NCI-H2107 (cell line): Measurements from ENCODE around the gene RAPGEF4.
"Not testable (repeated sequence)": the region's sequence is repeated elsewhere in the genome, so short reads cannot be mapped to it uniquely, and the experiment has no call there.

ENCODE experiments used
- DNase-seq: peaks from one replicate; lab custom pipeline; 2025; lab: John Stamatoyannopoulos, UW

The RAPGEF4 gene

GRCh38 chr2:172726172-172726735, 9.4 kb upstream of the RAPGEF4 start:
- no peak for DNase-seq

GRCh38 chr2:172730411-172730810, 5.2 kb upstream of the RAPGEF4 start:
- no peak for DNase-seq

- DNase-seq: no peak
Measured at GRCh38 chr2:172734711-172735581, 699 bp upstream of the RAPGEF4 start.

DNA sequence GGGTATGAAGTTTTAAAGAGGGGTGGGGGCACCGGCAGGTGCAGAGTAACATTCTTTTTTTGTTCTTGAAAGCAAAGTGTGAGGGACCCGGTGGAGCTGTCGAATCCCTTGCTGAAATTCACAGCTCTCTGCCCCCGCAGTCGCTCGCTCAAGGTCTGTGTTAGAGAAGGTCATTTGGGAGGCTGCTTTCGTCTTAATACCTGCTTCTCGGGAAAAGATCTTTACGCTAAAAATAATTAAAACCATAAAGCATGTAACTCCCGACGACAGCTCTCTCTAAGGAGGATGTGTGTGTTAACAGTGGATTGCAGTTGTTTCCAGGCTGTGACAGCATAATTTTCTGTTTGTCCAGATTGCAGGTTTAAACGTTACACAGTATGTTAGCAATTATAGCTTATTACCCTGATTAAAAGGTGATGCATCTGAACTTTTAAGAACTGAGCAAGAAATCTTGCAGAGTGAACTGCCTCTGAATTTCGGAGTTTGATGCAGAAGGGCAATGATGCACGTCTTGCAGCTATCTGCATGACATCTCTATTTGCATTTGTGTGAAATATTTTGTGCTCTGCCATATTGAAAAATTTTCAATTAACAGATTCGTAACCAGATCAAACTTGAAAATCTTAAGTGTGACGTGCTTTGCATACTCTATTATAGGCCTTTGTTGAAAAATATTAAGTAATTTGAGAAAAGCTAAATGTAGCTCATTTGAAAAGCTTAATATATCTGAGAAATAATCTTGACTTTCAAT, 954 bp downstream of the RAPGEF4 start:
- DNase-seq: no peak

GRCh38 chr2:172739661-172740266, 4.1 kb downstream of the RAPGEF4 start:
- DNase-seq: no peak

- no peak for DNase-seq
Measured at GRCh38 chr2:172740856-172741255, 5.2 kb downstream of the RAPGEF4 start.

GRCh38 chr2:172742931-172743540, 7.4 kb downstream of the RAPGEF4 start:
- DNase-seq: no peak

GRCh38 chr2:172743898-172744297, 8.3 kb downstream of the RAPGEF4 start:
- DNase-seq: no peak

- no peak for DNase-seq
Measured at GRCh38 chr2:172745636-172746035, 10.0 kb downstream of the RAPGEF4 start.

DNA sequence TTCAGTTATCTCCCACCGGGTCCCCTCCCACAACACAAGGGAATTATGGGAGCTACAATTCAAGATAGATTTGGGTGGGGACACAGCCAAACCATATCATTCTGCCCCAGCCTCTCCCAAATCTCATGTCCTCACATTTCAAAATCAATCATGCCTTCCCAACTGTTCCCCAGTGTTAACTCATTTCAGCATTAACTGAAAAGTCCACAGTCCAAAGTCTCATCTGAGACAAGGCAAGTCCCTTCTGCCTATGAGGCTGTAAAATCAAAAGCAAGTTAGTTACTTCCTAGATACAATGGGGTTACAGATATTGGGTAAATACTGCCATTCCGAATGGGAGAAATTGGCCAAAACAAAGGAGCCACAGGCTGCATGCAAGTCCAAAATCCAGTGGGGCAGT, 12.9 kb downstream of the RAPGEF4 start:
- not testable (repeated sequence) for DNase-seq

GRCh38 chr2:172749388-172749787, 13.7 kb downstream of the RAPGEF4 start:
- no peak for DNase-seq

DNA sequence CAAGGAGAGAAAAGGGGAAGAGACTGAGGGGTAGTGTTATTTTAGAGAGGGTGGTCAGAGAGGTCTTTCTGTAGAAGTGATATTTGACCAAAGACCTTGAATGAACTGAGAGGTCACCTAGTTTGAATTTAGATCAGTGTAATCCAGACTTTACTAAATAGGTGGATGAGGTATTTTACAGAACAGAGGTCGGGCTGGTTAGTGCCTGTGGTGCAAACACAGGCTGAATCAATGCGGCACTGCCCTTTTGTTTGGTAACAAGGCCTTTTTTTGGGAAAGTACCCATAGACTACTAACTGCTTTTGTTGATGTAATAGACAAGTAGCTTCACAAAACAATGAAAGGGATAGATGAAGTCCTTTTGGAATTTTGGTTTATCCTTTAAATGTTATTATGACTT, 15.9 kb downstream of the RAPGEF4 start:
- no peak for DNase-seq

DNA sequence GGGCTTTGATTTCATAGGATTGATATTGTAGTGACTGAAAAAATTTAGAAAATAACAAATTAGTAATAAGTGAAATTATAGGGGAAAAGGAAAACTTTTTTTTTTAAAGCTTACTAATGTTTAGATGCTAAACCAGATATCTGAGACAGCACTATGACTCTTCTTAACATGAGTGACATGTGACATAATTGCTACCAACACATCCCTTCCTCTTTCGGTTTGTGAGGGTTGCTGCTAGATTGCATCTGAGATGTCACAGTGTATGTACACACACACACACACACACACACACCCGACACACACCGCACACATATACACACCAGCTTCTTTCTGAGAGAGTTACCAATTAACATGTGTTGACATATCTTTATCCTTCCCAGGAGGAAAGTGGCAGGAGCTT, 18.0 kb downstream of the RAPGEF4 start:
- no peak for DNase-seq

- no peak for DNase-seq
Measured at GRCh38 chr2:172759441-172759840, 23.8 kb downstream of the RAPGEF4 start.

DNA sequence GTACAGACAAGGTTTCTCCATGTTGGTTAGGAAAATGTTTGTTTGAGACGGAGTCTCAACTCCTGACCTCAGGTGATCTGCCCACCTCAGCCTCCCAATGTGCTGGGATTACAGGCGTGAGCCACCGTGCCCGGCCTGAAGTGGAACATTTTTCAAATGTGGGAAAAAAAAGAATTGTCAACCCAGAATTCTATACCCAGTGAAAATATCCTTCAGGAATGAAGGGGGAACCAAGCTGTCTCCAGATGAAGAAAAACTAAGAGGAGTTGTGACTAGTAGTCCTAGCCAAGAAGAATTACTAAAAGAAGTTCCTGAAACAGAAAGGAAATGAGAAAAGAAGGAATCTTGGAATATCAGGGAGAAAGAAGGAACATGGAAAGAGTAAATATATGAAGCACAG, 25.7 kb downstream of the RAPGEF4 start:
- DNase-seq: no peak

- no peak for DNase-seq
Measured at GRCh38 chr2:172762574-172762973, 26.9 kb downstream of the RAPGEF4 start.

- DNase-seq: no peak
Measured at GRCh38 chr2:172763079-172763478, 27.4 kb downstream of the RAPGEF4 start.

GRCh38 chr2:172765662-172766061, 30.0 kb downstream of the RAPGEF4 start:
- DNase-seq: no peak

DNA sequence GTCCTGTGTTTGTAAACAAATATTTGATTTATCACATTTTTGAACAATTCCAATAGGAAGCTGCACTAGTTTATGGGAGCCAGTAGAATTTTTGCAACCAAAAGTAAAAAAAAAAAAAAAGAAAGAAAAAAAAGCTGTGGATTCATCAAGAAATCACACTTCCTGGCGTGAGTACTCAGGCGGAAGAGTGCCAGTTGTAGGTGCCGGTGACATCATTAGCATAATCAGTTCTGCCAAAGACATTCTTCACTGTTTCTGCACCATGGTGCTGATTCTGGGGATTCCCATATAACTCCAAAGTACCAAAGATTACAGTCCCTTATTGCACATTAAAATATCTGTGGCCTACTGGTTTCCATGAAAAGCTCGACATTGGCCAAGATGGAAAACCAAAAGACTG, 32.8 kb downstream of the RAPGEF4 start:
- no peak for DNase-seq

DNA sequence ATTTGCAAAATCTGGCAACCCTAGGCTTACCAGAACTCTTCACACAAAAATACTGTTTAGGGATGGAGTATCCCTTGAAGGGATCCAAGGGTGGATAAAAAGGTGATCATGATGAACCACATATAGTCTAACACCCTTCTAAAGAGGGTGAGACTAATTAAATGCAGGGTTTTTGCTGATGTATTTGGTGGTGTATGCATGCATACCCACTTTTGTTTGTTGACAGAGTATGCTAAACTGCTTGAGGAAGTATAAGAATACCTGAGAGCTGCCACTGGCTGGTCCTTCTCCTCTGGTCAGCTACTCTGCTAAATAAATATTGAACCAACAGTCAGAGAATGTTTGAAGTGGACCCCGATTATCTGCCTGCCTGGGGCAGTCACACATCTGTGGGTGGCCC, 34.2 kb downstream of the RAPGEF4 start:
- DNase-seq: no peak

- DNase-seq: no peak
Measured at GRCh38 chr2:172770887-172771286, 35.2 kb downstream of the RAPGEF4 start.

GRCh38 chr2:172772633-172773032, 37.0 kb downstream of the RAPGEF4 start:
- DNase-seq: no peak
